GM12878 (cell line): Measurements from ENCODE around the gene COX18. TPM values are rescaled to one million over a fixed set of nuclear protein-coding genes. Genes with fewer than 3 reads are reported as not detected.

ENCODE experiments used
- ATAC-seq: fragments of 200-7000 bp; cut with Tn5 transposase; 3 replicates; pipeline ENCODE4 v1.9.1; 2020; ENCODE audit warnings: mild to moderate bottlenecking, moderate library complexity
- BruUV-seq: library from RNA; stranded (reverse); fragments of 400-500 nt; replicated peaks from 2 replicates; lab custom pipeline; 2021; lab: Mats Ljungman, UMichigan
- CTCF ChIA-PET: fragments of 300-600 bp; sonication (Branson Sonifier 250); formaldehyde crosslinking; extraction: SDS; loops from one replicate; lab custom pipeline; 2021; ENCODE audit warnings: inconsistent platforms; lab: Yijun Ruan, JAX
- POLR2A ChIA-PET: fragments of 350-600 bp; formaldehyde crosslinking; extraction: SDS; loops from one replicate; lab custom pipeline; 2021; ENCODE audit warnings: inconsistent platforms; lab: Charles Lee
- RAD21 ChIA-PET: fragments of 300-600 bp; sonication (Branson Sonifier 250); formaldehyde crosslinking; loops from one replicate; lab custom pipeline; 2023; ENCODE audit warnings: antibody characterized with exemption; ENCODE audit not compliant: unreplicated experiment; lab: Charles Lee
- SMC1A ChIA-PET: fragments of 300-600 bp; sonication (Branson Sonifier 250); formaldehyde crosslinking; loops from one replicate; lab custom pipeline; 2023; ENCODE audit not compliant: unreplicated experiment, uncharacterized antibody; lab: Charles Lee
- DNase-seq: peaks from one replicate; pipeline ENCODE4 v3.0.0-alpha.2; 2011; ENCODE audit warnings: low read depth, low spot score
- FAIRE-seq: peaks from 3 replicates; lab custom pipeline; 2011; peaks lifted over from hg19 to GRCh38; lab: Jason Lieb, UNC
- H2AFZ ChIP-seq: 2 replicates; pipeline ENCODE4 v1.6.0; 2011; ENCODE audit warnings: low read depth, low read length, control low read depth; ENCODE audit not compliant: control insufficient read depth
- H3K27ac ChIP-seq: 2 replicates; pipeline ENCODE4 v1.5.1; 2011; ENCODE audit warnings: control low read depth; ENCODE audit not compliant: control insufficient read depth, insufficient read depth
- H3K27me3 ChIP-seq, 2 experiments: replicated peaks in 1 of 2; 2 replicates each; pipeline versions ENCODE4 v1.6.0 to v1.6.1; 2011; ENCODE audit warnings: low read length in 1 of 2; ENCODE audit not compliant: control insufficient read depth in 2 of 2, insufficient read depth in 2 of 2
- H3K36me3 ChIP-seq, 2 experiments: 2 replicates each; pipeline ENCODE4 v1.5.1; 2011; ENCODE audit warnings: low read length in 1 of 2; ENCODE audit not compliant: control insufficient read depth in 2 of 2, insufficient read depth in 2 of 2
- H3K4me1 ChIP-seq: 2 replicates; pipeline ENCODE4 v1.6.1; 2011; ENCODE audit warnings: mild to moderate bottlenecking, low read length, moderate library complexity, mixed read lengths; ENCODE audit not compliant: control insufficient read depth, insufficient read depth
- H3K4me2 ChIP-seq: 2 replicates; pipeline ENCODE4 v1.6.0; 2011; ENCODE audit warnings: control low read depth; ENCODE audit not compliant: control insufficient read depth, insufficient read depth
- H3K4me3 ChIP-seq: fragments of 200-600 bp; sonication (generic); 2 replicates; pipeline ENCODE4 v1.5.1; 2016
- H3K79me2 ChIP-seq: 2 replicates; pipeline ENCODE4 v1.6.0; 2011; ENCODE audit warnings: low read length; ENCODE audit not compliant: control insufficient read depth, insufficient read depth
- H3K9ac ChIP-seq: 2 replicates; pipeline ENCODE4 v1.8.0; 2011; ENCODE audit warnings: low read length, control low read depth, mixed read lengths; ENCODE audit not compliant: control insufficient read depth, insufficient read depth
- H3K9me3 ChIP-seq: replicated peaks from 3 replicates; pipeline ENCODE4 v1.5.1; 2011; ENCODE audit warnings: mild to moderate bottlenecking, low read length; ENCODE audit not compliant: control insufficient read depth, insufficient read depth
- H4K20me1 ChIP-seq: 2 replicates; pipeline ENCODE4 v1.6.0; 2011; ENCODE audit not compliant: control insufficient read depth, insufficient read depth
- BCL11A ChIP-seq: IDR thresholded peaks from 2 replicates; pipeline ENCODE4 v1.6.1; 2011; ENCODE audit warnings: low read depth, low read length
- CBFB ChIP-seq: IDR thresholded peaks from 2 replicates; pipeline ENCODE4 v1.6.1; 2016; ENCODE audit warnings: antibody characterized with exemption, low read depth
- ESRRA ChIP-seq: IDR thresholded peaks from 2 replicates; pipeline ENCODE4 v1.6.1; 2012; ENCODE audit warnings: mild to moderate bottlenecking, low read length, improper control_type of control experiment
- GABPA ChIP-seq: IDR thresholded peaks from 2 replicates; pipeline ENCODE4 v1.6.1; 2014; ENCODE audit warnings: antibody characterized with exemption, low read depth, mild to moderate bottlenecking, inconsistent platforms
- HDGF ChIP-seq: fragments of 450-650 bp; IDR thresholded peaks from 2 replicates; pipeline ENCODE4 v1.6.1; 2016; ENCODE audit warnings: antibody characterized with exemption
- NBN ChIP-seq: fragments of 450-650 bp; IDR thresholded peaks from 2 replicates; pipeline ENCODE4 v1.6.1; 2016
- NR2C1 ChIP-seq: fragments of 450-650 bp; IDR thresholded peaks from 2 replicates; pipeline ENCODE4 v1.6.1; 2017; ENCODE audit warnings: antibody characterized with exemption, mild to moderate bottlenecking, moderate library complexity
- NR2F1 ChIP-seq: fragments of 450-650 bp; conservative IDR thresholded peaks from 2 replicates; pipeline ENCODE4 v1.6.1; 2017; ENCODE audit warnings: mild to moderate bottlenecking
- PAX8 ChIP-seq: fragments of 450-650 bp; IDR thresholded peaks from 2 replicates; pipeline ENCODE4 v1.6.1; 2017; ENCODE audit warnings: mild to moderate bottlenecking, moderate library complexity
- POLR2AphosphoS5 ChIP-seq: IDR thresholded peaks from 2 replicates; pipeline ENCODE4 v1.6.1; 2011; ENCODE audit warnings: mild to moderate bottlenecking, low read length, inconsistent platforms
- RAD21 ChIP-seq: IDR thresholded peaks from 2 replicates; pipeline ENCODE4 v1.6.1; 2011; ENCODE audit warnings: mild to moderate bottlenecking, low read depth, low read length, moderate library complexity; ENCODE audit not compliant: insufficient read depth
- SIX5 ChIP-seq: IDR thresholded peaks from 2 replicates; pipeline ENCODE4 v1.6.1; 2011; ENCODE audit warnings: mild to moderate bottlenecking, low read depth, low read length, moderate library complexity; ENCODE audit not compliant: severe bottlenecking
- STAT1 ChIP-seq: fragments of 450-650 bp; conservative IDR thresholded peaks from 2 replicates; pipeline ENCODE4 v1.6.1; 2014; ENCODE audit warnings: antibody characterized with exemption, mild to moderate bottlenecking
- SUPT20H ChIP-seq: IDR thresholded peaks from 2 replicates; pipeline ENCODE4 v1.6.1; 2011; ENCODE audit warnings: low read depth, mild to moderate bottlenecking, low read length, moderate library complexity, borderline replicate concordance; ENCODE audit not compliant: control insufficient read depth
- TARDBP ChIP-seq: IDR thresholded peaks from 2 replicates; pipeline ENCODE4 v1.6.1; 2016; ENCODE audit warnings: borderline replicate concordance
- TCF7 ChIP-seq: IDR thresholded peaks from 2 replicates; pipeline ENCODE4 v1.6.1; 2014; ENCODE audit warnings: antibody characterized with exemption, borderline replicate concordance
- ZNF622 ChIP-seq: fragments of 450-650 bp; IDR thresholded peaks from 2 replicates; pipeline ENCODE4 v1.6.1; 2017; ENCODE audit warnings: mild to moderate bottlenecking, inconsistent platforms
- ZZZ3 ChIP-seq: IDR thresholded peaks from 2 replicates; pipeline ENCODE4 v1.6.1; 2011; ENCODE audit warnings: low read depth; ENCODE audit not compliant: control insufficient read depth, insufficient read length
- WGBS: methylation state at CpG from one replicate; pipeline ENCODE4 v1.1.6; 2016; ENCODE audit warnings: low lambda C conversion rate; ENCODE audit not compliant: insufficient replicate concordance, insufficient coverage; ENCODE audit errors: missing lambda C conversion rate; 5-methylcytosine and 5-hydroxymethylcytosine counted together
- in situ Hi-C: fragments of 300-500 bp; cut with MboI; formaldehyde crosslinking; loops from 9 replicates; pipeline ENCODE4 v1.14.3; 2018; ENCODE audit warnings: mixed read lengths
- intact Hi-C: fragments of 100-400 bp; cut with micrococcal nuclease; formaldehyde crosslinking; loops from one replicate; pipeline ENCODE4 v1.14.2; 2022; ENCODE audit not compliant: unreplicated experiment
- polyA plus RNA-seq, 11 experiments: library from polyadenylated mRNA; depleted of rRNA in 4 of 11; unstranded in 6 of 11; stranded (reverse) in 5 of 11; fragments of >200 nt; fragmentation: Nextera tagmentation in 4 of 11; fragmentation: Illumina TruSeq in 1 of 11; extraction: Ambion mirVana in 4 of 11; extraction: Trizol in 1 of 11; gene quantifications; 1 replicate in 1 of 11; 2 replicates in 10 of 11; pipeline versions ENCODE4 v1.2.1 to v1.2.3, GENCODE V29; 2011 to 2016; ENCODE audit warnings: inconsistent platforms in 2 of 11, missing spikeins in 2 of 11, low read depth in 1 of 11
- total RNA-seq, 4 experiments: library from RNA; depleted of rRNA in 3 of 4; stranded (reverse); fragments of >200 nt in 3 of 4; fragmentation: Illumina TruSeq in 1 of 4; extraction: Trizol in 1 of 4; gene quantifications; 2 replicates each; pipeline versions ENCODE4 v1.2.1 to v1.2.3, GENCODE V29; 2013 to 2021
- TF ChIP-seq, protein P1 (sequence below): IDR thresholded peaks from 2 replicates; pipeline ENCODE4 v1.6.1; 2011; ENCODE audit warnings: mild to moderate bottlenecking, low read depth, low read length, moderate library complexity; ENCODE audit not compliant: insufficient replicate concordance
- TF ChIP-seq, protein P2 (sequence below): fragments of 450-650 bp; conservative IDR thresholded peaks from 2 replicates; pipeline ENCODE4 v1.6.1; 2017; ENCODE audit warnings: mild to moderate bottlenecking, moderate library complexity

COX18 gene
- total and polyA plus RNA-seq, 10 of the 15 experiments (the other 5 are each of a cell fraction or from before 2014, with no cell fraction given), result 7.2 to 36.4 (median 17.7) TPM

DNA sequence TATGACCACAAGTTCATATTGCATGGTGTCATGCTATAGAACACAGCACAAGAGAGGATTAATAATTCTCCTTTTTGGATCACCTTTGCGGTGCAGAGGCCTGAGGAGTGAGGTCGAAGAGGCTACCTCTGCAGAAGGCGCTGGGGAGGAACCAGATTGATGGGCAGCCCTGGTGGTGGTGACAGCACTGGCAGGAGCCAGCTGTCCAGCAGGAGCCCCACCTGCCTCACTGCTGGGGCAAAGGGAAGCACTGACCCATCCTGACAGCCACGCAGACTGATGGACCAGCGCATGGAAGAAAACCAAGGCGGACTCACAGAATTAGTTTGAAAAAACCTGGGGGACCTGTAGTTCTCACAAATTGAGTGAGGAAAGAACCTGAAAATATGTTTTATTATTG is 50.9 kb downstream of the COX18 start:
- H3K27me3 ChIP-seq, result no peaks in the 10 kb centered on the region
- H2AFZ ChIP-seq, result no peak overlapping the region
- FAIRE-seq (no peak), ATAC-seq (no peak; the same call in 2 of the 3 replicates), DNase-seq (no peak)
- intact Hi-C loops, result loop anchor here (10.0 kb wide), 1 partner anchor 234 kb away; no protein-coding TSS in a partner anchor
- in situ Hi-C loops, result loop anchor here (5.0 to 25.0 kb wide), 2 partner anchors 511 to 706 kb away; no protein-coding TSS in a partner anchor
- no peak overlapping the region for H3K4me3 ChIP-seq
- no peak overlapping the region for H3K27ac ChIP-seq
- CTCF ChIA-PET, result interaction anchor here (0.7 kb wide), 1 partner anchor 316 kb away, joined by 3 read pairs; no protein-coding TSS in a partner anchor
- H3K9ac ChIP-seq, result no peak overlapping the region
- 75% methylated on average over 5 of the region's 6 CpGs for WGBS
- H3K79me2 ChIP-seq, result no peaks in the 10 kb centered on the region
- no peaks in the 10 kb centered on the region for H4K20me1 ChIP-seq
- BruUV-seq, result no TSS peak
- H3K4me1 ChIP-seq, result no peaks in the 10 kb centered on the region
- SMC1A ChIA-PET, result interaction anchor here (0.9 to 1.4 kb wide), 2 partner anchors 68 to 320 kb away, joined by 3 to 4 read pairs; no protein-coding TSS in a partner anchor
- H3K36me3 ChIP-seq, result no peaks in the 10 kb centered on the region
- H3K4me2 ChIP-seq, result no peak overlapping the region
- RAD21 ChIA-PET, result no interaction called here
- no peaks in the 10 kb centered on the region for H3K9me3 ChIP-seq
- POLR2A ChIA-PET, result no interaction called here
- no peak for TF ChIP-seq NBN
- TF ChIP-seq SUPT20H, result no peak
- no peak for TF ChIP-seq NR2F1
- TF ChIP-seq BCL11A, result no peak
- no peak for TF ChIP-seq NR2C1
- no peak for TF ChIP-seq ZNF622
- no peak for TF ChIP-seq GABPA
- no peak for TF ChIP-seq CBFB
- TF ChIP-seq TCF7, result no peak
- no peak for TF ChIP-seq POLR2AphosphoS5
- TF ChIP-seq PAX8, result no peak
- no peak for TF ChIP-seq HDGF
- no peak for TF ChIP-seq ESRRA
- no peak for TF ChIP-seq STAT1
- TF ChIP-seq ZZZ3, result no peak
- no peak for TF ChIP-seq SIX5
- TF ChIP-seq, protein P1, sequence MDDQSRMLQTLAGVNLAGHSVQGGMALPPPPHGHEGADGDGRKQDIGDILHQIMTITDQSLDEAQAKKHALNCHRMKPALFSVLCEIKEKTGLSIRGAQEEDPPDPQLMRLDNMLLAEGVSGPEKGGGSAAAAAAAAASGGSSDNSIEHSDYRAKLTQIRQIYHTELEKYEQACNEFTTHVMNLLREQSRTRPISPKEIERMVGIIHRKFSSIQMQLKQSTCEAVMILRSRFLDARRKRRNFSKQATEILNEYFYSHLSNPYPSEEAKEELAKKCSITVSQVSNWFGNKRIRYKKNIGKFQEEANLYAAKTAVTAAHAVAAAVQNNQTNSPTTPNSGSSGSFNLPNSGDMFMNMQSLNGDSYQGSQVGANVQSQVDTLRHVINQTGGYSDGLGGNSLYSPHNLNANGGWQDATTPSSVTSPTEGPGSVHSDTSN, result no peak
- TF ChIP-seq, protein P2, sequence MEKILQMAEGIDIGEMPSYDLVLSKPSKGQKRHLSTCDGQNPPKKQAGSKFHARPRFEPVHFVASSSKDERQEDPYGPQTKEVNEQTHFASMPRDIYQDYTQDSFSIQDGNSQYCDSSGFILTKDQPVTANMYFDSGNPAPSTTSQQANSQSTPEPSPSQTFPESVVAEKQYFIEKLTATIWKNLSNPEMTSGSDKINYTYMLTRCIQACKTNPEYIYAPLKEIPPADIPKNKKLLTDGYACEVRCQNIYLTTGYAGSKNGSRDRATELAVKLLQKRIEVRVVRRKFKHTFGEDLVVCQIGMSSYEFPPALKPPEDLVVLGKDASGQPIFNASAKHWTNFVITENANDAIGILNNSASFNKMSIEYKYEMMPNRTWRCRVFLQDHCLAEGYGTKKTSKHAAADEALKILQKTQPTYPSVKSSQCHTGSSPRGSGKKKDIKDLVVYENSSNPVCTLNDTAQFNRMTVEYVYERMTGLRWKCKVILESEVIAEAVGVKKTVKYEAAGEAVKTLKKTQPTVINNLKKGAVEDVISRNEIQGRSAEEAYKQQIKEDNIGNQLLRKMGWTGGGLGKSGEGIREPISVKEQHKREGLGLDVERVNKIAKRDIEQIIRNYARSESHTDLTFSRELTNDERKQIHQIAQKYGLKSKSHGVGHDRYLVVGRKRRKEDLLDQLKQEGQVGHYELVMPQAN, result no peak
- no peak for TF ChIP-seq TARDBP
- TF ChIP-seq RAD21, result no peak
- TF ChIP-seq, all 136 proteins: peak for 0
